ENCODE measurements around the gene MAGEC3.

The MAGEC3 gene

DNA sequence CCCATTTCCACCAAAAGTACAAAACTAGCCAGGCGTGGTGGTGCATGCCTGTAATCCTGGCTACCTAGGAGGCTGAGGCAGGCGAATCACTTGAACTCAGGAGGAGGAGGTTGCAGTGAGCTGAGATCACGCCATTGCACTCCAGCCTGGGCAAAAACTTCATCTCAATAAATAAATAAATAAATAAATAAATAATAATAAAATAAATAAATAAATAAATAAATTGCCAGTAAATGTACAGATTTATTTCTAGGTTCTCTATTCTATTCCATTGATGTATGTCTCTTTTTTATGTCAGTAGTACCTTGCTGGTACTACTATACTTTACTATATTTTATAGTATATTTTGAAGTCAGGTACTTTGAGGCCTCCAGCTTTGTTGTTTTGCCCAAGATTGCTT, 109.2 kb downstream of the MAGEC3 start:
- DNase-seq (ENCODE audit: low read depth in 2 of 2): no peak
